Peyer's patch (tissue), 4 donors: ENCODE data around the gene NOL4. TPM values are rescaled to one million over a fixed set of nuclear protein-coding genes. Genes with fewer than 3 reads are reported as not detected.

ENCODE experiments used
- DNase-seq, 3 donors: peaks; one replicate each; pipeline ENCODE4 v3.0.0-alpha.2; 2017 to 2019
- H3K27ac ChIP-seq, 4 donors: fragments of 200-600 bp; sonication (generic); one replicate each; pipeline ENCODE4 v1.5.1; 2016 to 2019
- H3K27me3 ChIP-seq, 2 donors: fragments of 200-600 bp; sonication (generic); one replicate each; pipeline ENCODE4 v1.5.1; 2019
- H3K36me3 ChIP-seq, 3 donors: fragments of 200-600 bp; sonication (generic); one replicate each; pipeline ENCODE4 v1.5.1; 2016 to 2019
- H3K4me1 ChIP-seq, 4 donors: fragments of 200-600 bp; sonication (generic); one replicate each; pipeline ENCODE4 v1.5.1; 2016 to 2019
- H3K4me3 ChIP-seq, 4 donors: fragments of 200-600 bp; sonication (generic); 1 replicate in 3 of 4; 2 replicates in 1 of 4; pipeline ENCODE4 v1.5.1; 2016 to 2019; ENCODE audit warnings: mild to moderate bottlenecking in 1 of 4
- H3K9me3 ChIP-seq, 4 donors: fragments of 200-600 bp; sonication (generic); one replicate each; pipeline ENCODE4 v1.5.1; 2016 to 2019; ENCODE audit warnings: mild to moderate bottlenecking in 1 of 4
- CTCF ChIP-seq, 6 experiments: fragments of 450-650 bp in 4 of 6; fragments of 200-600 bp in 2 of 6; sonication (generic) in 1 of 6; IDR thresholded peaks; one replicate each; pipeline ENCODE4 v1.5.1; 2017 to 2019; ENCODE audit warnings: antibody characterized with exemption in 6 of 6, mild to moderate bottlenecking in 3 of 6, moderate library complexity in 1 of 6
- POLR2A ChIP-seq, 2 donors: fragments of 450-650 bp; IDR thresholded peaks; one replicate each; pipeline ENCODE4 v1.5.1; 2017; ENCODE audit warnings: antibody characterized with exemption in 2 of 2, mild to moderate bottlenecking in 2 of 2, moderate library complexity in 2 of 2
- total RNA-seq, 4 donors: library from RNA; depleted of rRNA; stranded (reverse); fragments of >200 nt; gene quantifications; one replicate each; pipeline ENCODE4 v1.1.0, GENCODE V29; 2016

The NOL4 gene
- total RNA-seq, 4 donors from 2014 or later = not detected

GRCh38 chr18:34222307-34223163 lies 2.2 kb downstream of the NOL4 start:
- TF ChIP-seq CTCF (IDR thresholded peaks at IDR 0.05) (no peak), POLR2A (IDR thresholded peaks at IDR 0.05) (no peak)
- Histone ChIP-seq H3K27ac (no peak overlapping the region), H3K9me3 (peaks cover 0 to 4% (median 0%) of the 10 kb centered on the region in 4 donors), H3K4me3 (peak overlapping the region in 3 of 4 donors; percentile 1 to 42 (median 16)), H3K36me3 (no peaks in the 10 kb centered on the region), H3K4me1 (peaks cover 0 to 32% (median 0%) of the 10 kb centered on the region in 4 donors), H3K27me3 (peaks cover 5 to 18% of the 10 kb centered on the region in 2 donors)
- no peak for DNase-seq

GRCh38 chr18:34221971-34222306 lies 2.8 kb downstream of the NOL4 start:
- Histone ChIP-seq H3K36me3 (no peaks in the 10 kb centered on the region), H3K27me3 (peaks cover 5 to 18% of the 10 kb centered on the region in 2 donors), H3K4me1 (peaks cover 0 to 32% (median 0%) of the 10 kb centered on the region in 4 donors), H3K4me3 (peak overlapping the region in 1 of 4 donors; percentile 42), H3K9me3 (peaks cover 0 to 4% (median 0%) of the 10 kb centered on the region in 4 donors), H3K27ac (no peak overlapping the region)
- no peak for TF ChIP-seq POLR2A (IDR thresholded peaks at IDR 0.05)
- no peak for TF ChIP-seq CTCF (IDR thresholded peaks at IDR 0.05)
- DNase-seq = no peak

GRCh38 chr18:34220081-34220815 lies 4.5 kb downstream of the NOL4 start:
- H3K27ac ChIP-seq = no peak overlapping the region
- no peak overlapping the region for H3K4me3 ChIP-seq
- H3K27me3 ChIP-seq = peaks cover 0 to 18% of the 10 kb centered on the region in 2 donors
- peaks cover 0 to 4% (median 0%) of the 10 kb centered on the region in 4 donors for H3K9me3 ChIP-seq
- no peaks in the 10 kb centered on the region for H3K36me3 ChIP-seq
- no peak for DNase-seq
- H3K4me1 ChIP-seq = peaks cover 0 to 32% (median 0%) of the 10 kb centered on the region in 4 donors
- TF ChIP-seq POLR2A (IDR thresholded peaks at IDR 0.05) (no peak), CTCF (IDR thresholded peaks at IDR 0.05) (no peak)

GRCh38 chr18:34219651-34220050 lies 5.1 kb downstream of the NOL4 start:
- no peak overlapping the region for H3K27ac ChIP-seq
- H3K9me3 ChIP-seq = peaks cover 0 to 3% (median 0%) of the 10 kb centered on the region in 4 donors
- H3K36me3 ChIP-seq = no peaks in the 10 kb centered on the region
- TF ChIP-seq POLR2A (IDR thresholded peaks at IDR 0.05) (no peak), CTCF (IDR thresholded peaks at IDR 0.05) (no peak)
- peaks cover 0 to 28% (median 0%) of the 10 kb centered on the region in 4 donors for H3K4me1 ChIP-seq
- H3K4me3 ChIP-seq = no peak overlapping the region
- DNase-seq = no peak
- peaks cover 0 to 18% of the 10 kb centered on the region in 2 donors for H3K27me3 ChIP-seq

GRCh38 chr18:34212511-34212910 lies 12.2 kb downstream of the NOL4 start:
- TF ChIP-seq POLR2A (IDR thresholded peaks at IDR 0.05) (no peak), CTCF (IDR thresholded peaks at IDR 0.05) (no peak)
- Histone ChIP-seq H3K4me3 (no peak overlapping the region), H3K27ac (no peak overlapping the region), H3K27me3 (no peaks in the 10 kb centered on the region), H3K36me3 (no peaks in the 10 kb centered on the region), H3K4me1 (no peaks in the 10 kb centered on the region), H3K9me3 (no peaks in the 10 kb centered on the region)
- DNase-seq = no peak
